RPMI7951 (cell line): ENCODE measurements around the gene TTC16. TPM values are rescaled to one million over a fixed set of nuclear protein-coding genes. Genes with fewer than 3 reads are reported as not detected.
"Not testable (repeated sequence)": the region's sequence is repeated elsewhere in the genome, so short reads cannot be mapped to it uniquely, and the experiment has no call there.

Source experiments
- DNase-seq: peaks from one replicate; pipeline ENCODE4 v3.0.0-alpha.2; 2012; ENCODE audit warnings: low read depth
- total RNA-seq: library from RNA; depleted of rRNA; stranded (reverse); fragments of >200 nt; shearing (Covaris generic); gene quantifications from 2 replicates; pipeline ENCODE4 v1.2.3, GENCODE V29; 2014

TTC16 gene
- total RNA-seq, 1 experiment from 2014 or later, result not detected

DNA sequence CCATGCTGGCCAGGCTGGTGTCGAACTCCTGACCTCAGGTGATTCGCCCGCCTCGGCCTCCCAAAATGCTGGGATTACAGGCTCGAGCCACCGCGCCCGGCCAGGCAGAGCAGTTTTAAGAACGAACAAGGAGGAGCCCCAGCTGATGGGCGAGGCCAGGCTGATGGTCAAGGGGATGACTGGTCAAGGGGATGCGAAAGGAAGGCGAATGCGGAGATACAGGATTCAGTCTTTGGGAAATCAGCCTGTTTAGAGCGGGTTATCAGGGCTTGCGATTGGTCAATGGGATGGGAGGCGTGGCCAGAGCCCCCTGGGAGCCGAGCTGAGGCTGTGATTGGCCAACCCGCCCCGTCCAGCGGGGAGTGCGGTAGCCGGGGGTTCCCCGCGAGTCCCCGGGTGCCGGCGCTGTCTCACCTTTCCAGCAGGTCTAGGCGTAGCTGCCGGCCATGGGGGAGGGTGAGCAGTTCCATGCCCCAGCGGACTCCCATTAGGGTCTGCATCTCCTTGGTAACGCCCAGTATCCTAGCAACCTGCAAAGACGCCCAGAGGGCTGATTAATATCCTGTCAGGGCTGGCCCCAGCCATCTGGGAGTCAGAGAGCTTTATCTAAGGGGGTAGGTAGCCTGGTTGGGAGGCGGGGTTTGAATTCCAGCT, 26.7 kb downstream of the TTC16 start:
- DNase-seq, result peak; percentile 87

DNA sequence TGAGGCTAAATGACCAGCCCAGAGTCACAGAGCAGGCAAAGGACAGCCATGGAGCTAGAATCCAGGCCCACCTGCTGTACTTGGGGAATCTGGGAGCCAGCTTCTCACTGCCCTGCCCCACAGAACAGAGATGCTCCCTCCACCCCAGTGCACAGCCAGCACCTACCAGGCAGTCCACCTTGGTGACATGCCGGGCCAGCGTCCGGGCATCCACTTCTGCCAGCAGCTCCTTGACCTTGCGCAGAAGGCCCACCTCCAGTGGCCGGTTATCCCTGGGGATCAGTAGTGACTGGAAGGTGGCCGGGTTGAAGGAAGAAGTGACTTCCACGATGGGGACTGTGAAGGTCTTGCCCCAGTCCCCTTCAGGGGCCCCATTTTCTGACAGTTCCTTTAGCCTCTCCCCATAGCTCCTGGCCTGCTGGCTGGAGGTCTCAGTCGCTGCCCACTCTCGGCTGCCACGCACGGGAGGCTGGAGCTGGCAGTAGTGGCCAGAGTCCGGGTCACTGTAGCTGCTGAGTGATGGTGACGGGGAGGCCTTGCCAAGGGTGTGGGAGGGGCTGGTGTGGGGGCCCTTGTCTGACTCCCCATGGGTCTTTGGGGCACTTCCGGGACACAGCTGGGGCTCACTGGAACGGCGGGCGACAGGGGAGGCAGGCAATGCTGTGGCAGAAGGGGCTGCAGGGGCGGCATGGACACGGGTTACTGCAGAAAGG, 28.7 kb downstream of the TTC16 start:
- DNase-seq, result no peak

GRCh38 chr9:127746959-127747569, 31.2 kb downstream of the TTC16 start:
- no peak for DNase-seq

- DNase-seq, result no peak
These were observed 33.4 kb downstream of the TTC16 start for GRCh38 chr9:127749090-127749787.

GRCh38 chr9:127751269-127752054, 35.6 kb downstream of the TTC16 start:
- no peak for DNase-seq

GRCh38 chr9:127753148-127753547, 37.3 kb downstream of the TTC16 start:
- DNase-seq, result no peak

GRCh38 chr9:127753622-127754021, 37.7 kb downstream of the TTC16 start:
- DNase-seq, result no peak

DNA sequence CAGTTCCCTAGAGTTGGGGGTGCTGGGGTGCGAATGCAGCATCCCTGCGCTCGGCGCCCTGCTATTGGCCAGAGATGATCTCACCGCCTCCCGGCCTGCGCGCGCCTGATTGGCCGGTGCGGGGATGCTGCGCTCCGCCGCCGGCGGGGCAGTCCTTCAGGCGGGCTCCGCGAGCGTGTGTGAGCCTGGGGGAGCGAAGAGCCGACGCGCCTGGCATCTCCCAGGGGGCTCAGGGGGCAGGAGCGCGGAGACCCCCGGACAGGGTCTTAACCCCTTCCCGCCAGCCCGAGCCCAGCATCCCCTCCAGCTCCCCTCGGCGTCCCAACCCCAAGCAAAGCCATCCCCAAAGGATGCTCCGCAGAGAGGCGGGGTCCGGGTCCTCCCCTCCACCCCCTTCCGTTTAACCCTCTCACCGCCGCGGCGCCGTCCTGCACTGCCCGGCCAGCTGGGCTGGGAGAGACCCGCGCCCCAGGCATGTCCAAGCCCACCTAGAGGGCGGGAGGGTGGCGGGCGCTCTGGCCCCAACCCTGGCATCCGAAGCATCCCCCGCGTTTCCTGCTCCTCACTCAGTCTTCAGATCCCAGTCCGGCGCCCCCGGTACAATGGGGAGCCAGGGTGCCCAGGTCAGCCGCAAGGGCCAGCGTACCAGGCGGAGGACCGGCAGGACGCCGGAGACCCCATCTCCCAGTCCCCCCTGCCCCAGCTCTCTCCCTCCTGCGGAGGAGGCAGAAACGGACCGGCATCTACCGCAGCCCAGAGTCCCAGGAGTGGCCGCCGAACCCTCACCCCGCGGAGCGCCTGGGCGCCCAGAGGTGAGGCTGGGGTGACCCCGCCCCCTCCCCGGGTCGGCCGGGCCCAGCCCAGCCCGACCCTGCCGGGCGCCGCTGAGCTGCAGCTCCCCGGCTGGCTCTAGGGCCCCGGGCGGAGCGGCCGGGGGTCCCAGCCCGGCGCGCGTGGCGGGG, 38.5 kb downstream of the TTC16 start:
- DNase-seq, result no peak

GRCh38 chr9:127755061-127756060, 39.5 kb downstream of the TTC16 start:
- no peak for DNase-seq

- no peak for DNase-seq
These were observed 40.4 kb downstream of the TTC16 start for GRCh38 chr9:127756233-127756632.

GRCh38 chr9:127756776-127757175, 40.9 kb downstream of the TTC16 start:
- not testable (repeated sequence) for DNase-seq

- DNase-seq, result no peak
These were observed 43.0 kb downstream of the TTC16 start for GRCh38 chr9:127758843-127759242.

GRCh38 chr9:127761061-127761460, 45.2 kb downstream of the TTC16 start:
- no peak for DNase-seq

- DNase-seq, result no peak
These were observed 45.6 kb downstream of the TTC16 start for GRCh38 chr9:127761491-127761956.

DNA sequence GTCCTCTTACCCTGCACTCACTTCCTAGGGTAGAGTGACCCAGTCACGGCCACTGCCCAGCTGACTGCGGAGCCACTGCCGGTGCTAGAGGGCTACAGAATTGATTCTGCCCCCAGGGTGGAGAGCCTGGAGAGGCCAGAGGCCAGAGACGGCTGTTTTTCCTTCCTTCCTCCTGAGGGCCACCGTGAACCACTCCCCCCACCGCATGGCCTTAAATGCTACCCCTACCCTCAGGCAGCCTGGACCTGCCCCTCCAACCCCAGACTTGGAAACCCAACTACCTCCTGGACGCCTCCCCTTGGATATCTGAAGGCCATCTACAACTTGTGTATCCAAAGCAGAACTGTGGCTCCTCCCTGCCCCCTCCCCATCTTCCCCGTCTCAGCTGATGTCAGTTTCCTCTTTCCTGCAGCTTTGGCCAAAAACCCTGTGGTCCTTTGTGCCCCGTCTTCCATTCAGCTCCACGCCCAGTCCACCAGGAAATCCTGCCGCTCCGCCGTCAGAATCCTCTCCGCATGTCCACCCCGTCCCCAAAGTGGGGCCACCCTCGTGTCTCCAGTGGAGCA, 46.3 kb downstream of the TTC16 start:
- no peak for DNase-seq

DNA sequence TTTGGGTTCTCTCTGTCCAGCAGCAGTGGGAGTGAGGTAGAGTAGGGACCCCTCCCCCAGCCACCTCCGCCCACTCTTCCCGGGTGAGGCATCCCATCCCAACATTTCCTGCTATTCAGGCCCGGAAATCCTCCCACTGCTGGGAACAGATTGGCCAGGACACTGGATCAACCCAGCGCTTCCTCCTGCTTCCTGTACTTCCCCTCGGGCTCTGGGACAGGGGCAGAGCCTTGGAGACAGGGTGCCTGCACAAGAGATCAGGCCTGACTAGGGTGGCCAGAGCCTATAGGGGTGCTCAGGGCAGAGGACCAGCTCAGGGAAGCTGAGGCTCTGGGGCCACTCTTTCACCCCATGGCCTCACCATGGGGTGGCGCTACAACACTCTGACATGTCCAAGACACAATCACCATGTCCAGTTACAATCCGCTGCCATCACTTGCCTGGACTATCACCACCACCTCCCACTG, 48.1 kb downstream of the TTC16 start:
- DNase-seq, result peak; percentile 23

DNA sequence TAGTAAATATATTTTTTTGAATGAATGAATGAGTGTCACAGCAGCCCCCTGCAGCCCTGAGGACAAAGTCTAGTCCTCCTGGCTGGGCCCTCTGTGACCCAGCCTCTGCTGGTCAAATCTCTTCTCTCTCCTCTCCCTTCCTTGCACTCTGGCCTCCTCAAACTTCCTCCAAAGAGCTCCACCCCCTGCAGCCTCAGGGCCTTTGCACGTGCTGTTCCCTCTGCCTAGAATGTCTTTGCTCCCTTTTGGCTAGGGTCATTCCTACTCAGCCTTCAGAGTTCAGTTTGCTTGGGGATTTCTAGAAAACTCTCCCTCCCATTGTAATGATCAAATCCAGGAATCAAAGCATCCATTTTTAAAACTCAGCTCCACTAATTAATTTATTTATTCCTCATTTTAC, 49.5 kb downstream of the TTC16 start:
- no peak for DNase-seq

GRCh38 chr9:127767410-127767809, 51.5 kb downstream of the TTC16 start:
- DNase-seq, result no peak

DNA sequence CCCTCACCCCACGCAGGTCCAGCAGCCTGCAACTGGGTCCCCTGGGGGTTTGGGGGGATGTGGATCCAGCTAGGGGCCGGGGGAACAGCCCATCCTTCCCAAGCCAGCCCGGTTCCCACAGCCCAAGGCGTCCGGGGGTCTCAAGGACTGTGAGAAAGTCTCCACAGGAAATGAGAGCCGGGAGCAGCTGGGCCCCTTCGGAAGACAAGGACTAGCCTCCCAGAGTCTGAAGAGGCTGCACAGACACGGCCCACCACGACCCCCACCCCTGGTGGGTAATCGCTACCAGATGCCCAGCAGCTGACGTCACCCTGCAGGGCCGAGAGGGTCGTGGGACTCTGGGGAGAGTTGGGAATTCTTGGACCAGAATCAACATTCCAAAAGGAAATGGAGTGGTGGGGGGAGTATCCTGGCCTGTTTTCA, 52.0 kb downstream of the TTC16 start:
- DNase-seq, result no peak
